IMR-90 (cell line): ENCODE measurements around the gene CHAF1B. TPM values are rescaled to one million over a fixed set of nuclear protein-coding genes. Genes with fewer than 3 reads are reported as not detected.
A peak's percentile ranks its signal among the peaks of the same experiment; 100 is the strongest.

Experiments used
- ATAC-seq: fragments of 200-7000 bp; cut with Tn5 transposase; 2 replicates; pipeline ENCODE4 v1.9.1; 2020; ENCODE audit warnings: low read depth, mild to moderate bottlenecking, moderate library complexity
- BruUV-seq: library from RNA; stranded (reverse); fragments of 400-500 nt; replicated peaks from 2 replicates; lab custom pipeline; 2021; lab: Mats Ljungman, UMichigan
- CTCF ChIA-PET: fragments of 300-600 bp; formaldehyde crosslinking; extraction: SDS; loops from one replicate; lab custom pipeline; 2021; ENCODE audit warnings: antibody characterized with exemption; lab: Yijun Ruan, JAX
- POLR2A ChIA-PET: fragments of 300-600 bp; sonication (Branson Sonifier 250); formaldehyde crosslinking; loops from one replicate; lab custom pipeline; 2022; ENCODE audit warnings: antibody characterized with exemption; ENCODE audit not compliant: unreplicated experiment; lab: Charles Lee
- DNase-seq: peaks from one replicate; pipeline ENCODE4 v3.0.0; 2013
- H2AFZ ChIP-seq: replicated peaks from 2 replicates; pipeline ENCODE3; 2013; ENCODE audit warnings: low read length, mild to moderate bottlenecking; ENCODE audit not compliant: poor library complexity
- H2AK5ac ChIP-seq: 2 replicates; pipeline ENCODE4 v1.6.1; 2013; ENCODE audit warnings: low read depth, low read length, inconsistent platforms
- H2AK9ac ChIP-seq: replicated peaks from 2 replicates; pipeline ENCODE3; 2013; ENCODE audit warnings: mild to moderate bottlenecking, low read depth, low read length, moderate library complexity; ENCODE audit not compliant: poor library complexity
- H2BK120ac ChIP-seq: 2 replicates; pipeline ENCODE4 v1.6.1; 2013; ENCODE audit warnings: low read depth, low read length, inconsistent platforms
- H2BK15ac ChIP-seq: 3 replicates; pipeline ENCODE4 v1.6.1; 2013; ENCODE audit warnings: low read depth, low read length, inconsistent platforms
- H2BK20ac ChIP-seq: 2 replicates; pipeline ENCODE4 v1.6.1; 2013; ENCODE audit warnings: low read depth, mild to moderate bottlenecking, inconsistent platforms, low read length, moderate library complexity
- H2BK5ac ChIP-seq: 2 replicates; pipeline ENCODE4 v1.6.1; 2013; ENCODE audit warnings: mild to moderate bottlenecking, low read depth, low read length, inconsistent platforms; ENCODE audit not compliant: poor library complexity, severe bottlenecking
- H3K14ac ChIP-seq: replicated peaks from 2 replicates; pipeline ENCODE4 v1.6.1; 2013; ENCODE audit warnings: low read depth, low read length, inconsistent platforms
- H3K18ac ChIP-seq: 2 replicates; pipeline ENCODE4 v1.6.1; 2013; ENCODE audit warnings: low read depth, low read length, control low read depth
- H3K23ac ChIP-seq: 2 replicates; pipeline ENCODE4 v1.6.1; 2013; ENCODE audit warnings: low read depth, low read length, inconsistent platforms
- H3K27ac ChIP-seq: 2 replicates; pipeline ENCODE4 v1.5.1; 2013; ENCODE audit warnings: mild to moderate bottlenecking, control low read depth, low read length; ENCODE audit not compliant: insufficient read depth
- H3K27me3 ChIP-seq: 2 replicates; pipeline ENCODE4 v1.6.1; 2013; ENCODE audit warnings: low read length; ENCODE audit not compliant: control insufficient read depth, insufficient read depth
- H3K36me3 ChIP-seq: 2 replicates; pipeline ENCODE4 v1.6.1; 2013; ENCODE audit warnings: low read length, mixed read lengths; ENCODE audit not compliant: control insufficient read depth, insufficient read depth
- H3K4ac ChIP-seq: 2 replicates; pipeline ENCODE4 v1.6.1; 2013; ENCODE audit warnings: low read depth, low read length, inconsistent platforms
- H3K4me1 ChIP-seq: 2 replicates; pipeline ENCODE4 v1.6.1; 2013; ENCODE audit warnings: low read length, mixed read lengths; ENCODE audit not compliant: control insufficient read depth, insufficient read depth
- H3K4me2 ChIP-seq: 2 replicates; pipeline ENCODE4 v1.6.1; 2013; ENCODE audit warnings: low read depth, mild to moderate bottlenecking, control low read depth, low read length, moderate library complexity
- H3K4me3 ChIP-seq: 2 replicates; pipeline ENCODE4 v1.5.1; 2013; ENCODE audit warnings: low read depth, mild to moderate bottlenecking, control low read depth, low read length, moderate library complexity; ENCODE audit not compliant: insufficient read depth
- H3K56ac ChIP-seq: 2 replicates; pipeline ENCODE4 v1.6.1; 2013; ENCODE audit warnings: low read length, inconsistent platforms; ENCODE audit not compliant: insufficient read depth; ENCODE audit errors: extremely low read depth
- H3K79me1 ChIP-seq, 2 experiments: 2 replicates each; pipeline ENCODE4 v1.6.1; 2013; ENCODE audit warnings: low read length in 2 of 2, inconsistent platforms in 1 of 2, low read depth in 1 of 2
- H3K9ac ChIP-seq: 2 replicates; pipeline ENCODE4 v1.6.1; 2013; ENCODE audit warnings: low read depth, low read length, control low read depth
- H3K9me1 ChIP-seq: 2 replicates; pipeline ENCODE4 v1.6.1; 2013; ENCODE audit warnings: low read length, inconsistent platforms; ENCODE audit not compliant: insufficient read depth
- H3K9me3 ChIP-seq: 2 replicates; pipeline ENCODE4 v1.6.1; 2013; ENCODE audit warnings: low read length; ENCODE audit not compliant: control insufficient read depth, insufficient read depth
- H4K20me1 ChIP-seq: 2 replicates; pipeline ENCODE4 v1.6.1; 2013; ENCODE audit warnings: low read length, inconsistent platforms; ENCODE audit not compliant: insufficient read depth
- H4K5ac ChIP-seq: 2 replicates; pipeline ENCODE4 v1.6.1; 2013; ENCODE audit warnings: mild to moderate bottlenecking, low read depth, low read length, control low read depth
- H4K8ac ChIP-seq, 2 experiments: 2 replicates each; pipeline ENCODE4 v1.6.1; 2013; ENCODE audit warnings: low read depth in 2 of 2, low read length in 2 of 2, control low read depth in 1 of 2, inconsistent platforms in 1 of 2
- H4K91ac ChIP-seq: 2 replicates; pipeline ENCODE4 v1.6.1; 2013; ENCODE audit warnings: low read depth, low read length, inconsistent platforms; ENCODE audit not compliant: insufficient read depth
- BHLHE40 ChIP-seq: fragments of 150-350 bp; IDR thresholded peaks from 2 replicates; pipeline ENCODE4 v1.6.1; 2016; ENCODE audit warnings: mild to moderate bottlenecking, low read depth, low read length
- CEBPB ChIP-seq: IDR thresholded peaks from 2 replicates; pipeline ENCODE4 v1.6.1; 2012; ENCODE audit warnings: low read depth, low read length, improper control_type of control experiment
- CHD1 ChIP-seq: IDR thresholded peaks from 2 replicates; pipeline ENCODE4 v1.6.1; 2012; ENCODE audit warnings: low read depth, low read length, improper control_type of control experiment
- FOS ChIP-seq: fragments of 150-350 bp; IDR thresholded peaks from 2 replicates; pipeline ENCODE4 v1.6.1; 2016; ENCODE audit warnings: low read depth, low read length
- MAFK ChIP-seq: IDR thresholded peaks from 2 replicates; pipeline ENCODE4 v1.6.1; 2012; ENCODE audit warnings: low read depth, low read length, improper control_type of control experiment
- MAZ ChIP-seq: IDR thresholded peaks from 2 replicates; pipeline ENCODE4 v1.6.1; 2012; ENCODE audit warnings: low read depth, mild to moderate bottlenecking, low read length, improper control_type of control experiment, moderate library complexity, borderline replicate concordance
- MXI1 ChIP-seq: IDR thresholded peaks from 2 replicates; pipeline ENCODE4 v1.6.1; 2012; ENCODE audit warnings: low read depth, mild to moderate bottlenecking, low read length, moderate library complexity, borderline replicate concordance
- NFE2L2 ChIP-seq: fragments of 150-350 bp; IDR thresholded peaks from 2 replicates; pipeline ENCODE4 v1.6.1; 2016; ENCODE audit warnings: low read depth, mild to moderate bottlenecking, low read length
- POLR2A ChIP-seq: IDR thresholded peaks from 2 replicates; pipeline ENCODE4 v1.6.1; 2012; ENCODE audit warnings: mild to moderate bottlenecking, low read depth, low read length
- RAD21 ChIP-seq: IDR thresholded peaks from 2 replicates; pipeline ENCODE4 v1.6.1; 2012; ENCODE audit warnings: low read length, improper control_type of control experiment
- RCOR1 ChIP-seq: IDR thresholded peaks from 2 replicates; pipeline ENCODE4 v1.6.1; 2012; ENCODE audit warnings: mild to moderate bottlenecking, low read length, improper control_type of control experiment; ENCODE audit not compliant: insufficient replicate concordance
- RFX5 ChIP-seq: IDR thresholded peaks from 2 replicates; pipeline ENCODE4 v1.8.0; 2012; ENCODE audit warnings: low read depth, mild to moderate bottlenecking, low read length, moderate library complexity
- SMC3 ChIP-seq: fragments of 150-350 bp; IDR thresholded peaks from 2 replicates; pipeline ENCODE4 v1.6.1; 2016; ENCODE audit warnings: low read depth, mild to moderate bottlenecking, antibody characterized with exemption, low read length, moderate library complexity
- WGBS, 2 experiments: methylation state at CpG; one replicate each; pipeline versions ENCODE4 v1.1.5 to v1.1.7; 2013; ENCODE audit warnings: missing lambda C conversion rate in 2 of 2; ENCODE audit not compliant: insufficient read length in 1 of 2; ENCODE audit errors: extremely low coverage in 2 of 2; 5-methylcytosine and 5-hydroxymethylcytosine counted together
- dilution Hi-C: fragments of 300-500 bp; cut with HindIII; formaldehyde crosslinking; loops from one replicate; pipeline ENCODE4 v1.14.3; 2018; ENCODE audit warnings: low sequenced_read_pairs; ENCODE audit not compliant: unreplicated experiment
- in situ Hi-C: fragments of 300-500 bp; cut with MboI; formaldehyde crosslinking; loops from 3 replicates; pipeline ENCODE4 v1.14.3; 2019; ENCODE audit warnings: low sequenced_read_pairs, inconsistent platforms, mixed read lengths
- intact Hi-C: fragments of 100-400 bp; cut with micrococcal nuclease; formaldehyde crosslinking; loops from 2 replicates; pipeline ENCODE4 v1.10.0; 2022
- polyA plus RNA-seq, 3 experiments: library from polyadenylated mRNA; depleted of rRNA; stranded (reverse); fragments of >200 nt; gene quantifications; 2 replicates each; pipeline ENCODE4 v1.2.3, GENCODE V29; 2012; ENCODE audit warnings: low replicate concordance in 1 of 3
- total RNA-seq: library from RNA; depleted of rRNA; stranded (reverse); fragments of >200 nt; gene quantifications from 2 replicates; pipeline ENCODE4 v1.2.3, GENCODE V29; 2012
- TF ChIP-seq, protein P1 (sequence below): fragments of 150-350 bp; IDR thresholded peaks from 2 replicates; pipeline ENCODE4 v1.6.1; 2016; ENCODE audit warnings: low read depth, mild to moderate bottlenecking, low read length, moderate library complexity, borderline replicate concordance
- TF ChIP-seq, protein P2 (sequence below): conservative IDR thresholded peaks from 2 replicates; pipeline ENCODE4 v1.5.1; 2012; ENCODE audit warnings: mild to moderate bottlenecking, low read depth, low read length, improper control_type of control experiment

Gene CHAF1B
- total and polyA plus RNA-seq, 2 of the 4 experiments (the other 2 are of a cell fraction): 4.5 to 6.4 TPM

DNA sequence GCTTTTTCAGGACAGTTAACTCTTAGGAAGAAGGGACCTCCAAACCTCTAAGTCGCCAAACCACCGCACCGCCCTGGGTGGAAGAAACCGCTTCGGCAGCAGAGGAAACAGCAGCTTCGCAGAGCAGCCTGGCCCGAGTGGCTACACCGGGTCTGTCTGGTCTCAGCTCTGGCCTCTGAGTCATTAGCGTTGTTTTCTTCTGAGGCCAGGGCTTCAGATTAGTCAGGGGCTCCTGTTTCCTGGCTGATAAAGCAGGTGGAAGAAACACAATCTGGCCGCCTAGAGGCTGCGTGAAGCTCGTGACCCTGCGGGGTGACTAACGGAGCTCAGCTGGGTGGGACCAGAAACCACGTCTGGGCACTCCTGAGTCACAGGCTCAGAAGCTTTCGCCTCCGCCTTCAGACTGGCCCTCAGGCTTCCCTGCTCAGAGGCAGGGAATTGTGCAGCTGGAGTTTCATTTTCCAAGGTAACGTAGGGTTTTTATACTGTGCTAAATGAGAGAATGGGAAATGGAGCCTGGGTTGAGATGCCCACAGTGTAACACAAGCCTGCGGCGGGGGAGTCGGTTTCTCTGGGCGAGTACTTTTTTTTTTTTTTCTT is 44.9 kb downstream of the CHAF1B start:
- H3K9me1 ChIP-seq: peaks cover 12% of the 10 kb centered on the region
- peak overlapping the region; percentile 98 for H2BK120ac ChIP-seq
- H2AK9ac ChIP-seq: peak overlapping the region; percentile 53
- peak overlapping the region; percentile 37 for H3K9ac ChIP-seq
- H3K4ac ChIP-seq: peak overlapping the region; percentile 92
- peak overlapping the region; percentile 88 to 91; a peak in 3 of 4 replicates for H4K8ac ChIP-seq
- peak overlapping the region; percentile 18; the same call in 1 of the 2 replicates for H3K4me3 ChIP-seq
- peak overlapping the region; percentile 97 for H2AK5ac ChIP-seq
- H3K56ac ChIP-seq: peak overlapping the region; percentile 84
- BruUV-seq: no TSS peak
- H4K20me1 ChIP-seq: no peaks in the 10 kb centered on the region
- no peaks in the 10 kb centered on the region for H3K9me3 ChIP-seq
- peak overlapping the region; percentile 62 for H3K4me2 ChIP-seq
- ChIA-PET POLR2A (no interaction called here), CTCF (no interaction called here)
- peak overlapping the region; percentile 90 for H2BK20ac ChIP-seq
- H3K23ac ChIP-seq: peak overlapping the region; percentile 88
- H2BK15ac ChIP-seq: peak overlapping the region; percentile 53; the same call in 1 of the 3 replicates
- intact Hi-C loops (no loop called here), dilution Hi-C loops (no loop called here), in situ Hi-C loops (no loop called here)
- 0% methylated on average over 4 of the region's 22 CpGs; no CpG with 5 or more reads in 1 of the 2 experiments for WGBS, 2 experiments
- peaks cover 18% of the 10 kb centered on the region for H3K4me1 ChIP-seq
- H3K27me3 ChIP-seq: no peaks in the 10 kb centered on the region
- H4K91ac ChIP-seq: peak overlapping the region; percentile 89
- H3K27ac ChIP-seq: peak overlapping the region; percentile 84
- peak overlapping the region; percentile 89 for H2BK5ac ChIP-seq
- DNase-seq (peak; percentile 100), ATAC-seq (peak; percentile 96)
- H4K5ac ChIP-seq: peak overlapping the region; percentile 66
- H3K79me1 ChIP-seq: peaks cover 3 to 8% of the 10 kb centered on the region in 2 experiments
- H3K18ac ChIP-seq: peak overlapping the region; percentile 65
- H2AFZ ChIP-seq: peak overlapping the region; percentile 84
- H3K36me3 ChIP-seq: no peaks in the 10 kb centered on the region
- peak overlapping the region; percentile 89 for H3K14ac ChIP-seq
- peak; percentile 90 for TF ChIP-seq POLR2A
- no peak for TF ChIP-seq CHD1
- TF ChIP-seq MXI1: 0 out of 2 replicates have a peak, but pooled peaks have one; percentile 23
- TF ChIP-seq MAFK: no peak
- peak; percentile 99 for TF ChIP-seq FOS
- peak; percentile 95 for TF ChIP-seq BHLHE40
- TF ChIP-seq SMC3: 0 out of 2 replicates have a peak, but pooled peaks have one; percentile 9
- TF ChIP-seq, protein P1, sequence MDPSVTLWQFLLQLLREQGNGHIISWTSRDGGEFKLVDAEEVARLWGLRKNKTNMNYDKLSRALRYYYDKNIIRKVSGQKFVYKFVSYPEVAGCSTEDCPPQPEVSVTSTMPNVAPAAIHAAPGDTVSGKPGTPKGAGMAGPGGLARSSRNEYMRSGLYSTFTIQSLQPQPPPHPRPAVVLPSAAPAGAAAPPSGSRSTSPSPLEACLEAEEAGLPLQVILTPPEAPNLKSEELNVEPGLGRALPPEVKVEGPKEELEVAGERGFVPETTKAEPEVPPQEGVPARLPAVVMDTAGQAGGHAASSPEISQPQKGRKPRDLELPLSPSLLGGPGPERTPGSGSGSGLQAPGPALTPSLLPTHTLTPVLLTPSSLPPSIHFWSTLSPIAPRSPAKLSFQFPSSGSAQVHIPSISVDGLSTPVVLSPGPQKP: no peak
- peak; percentile 94 for TF ChIP-seq RCOR1
- peak; percentile 7; the same call in 1 of the 2 replicates for TF ChIP-seq CEBPB
- TF ChIP-seq RFX5: no peak
- TF ChIP-seq, protein P2, sequence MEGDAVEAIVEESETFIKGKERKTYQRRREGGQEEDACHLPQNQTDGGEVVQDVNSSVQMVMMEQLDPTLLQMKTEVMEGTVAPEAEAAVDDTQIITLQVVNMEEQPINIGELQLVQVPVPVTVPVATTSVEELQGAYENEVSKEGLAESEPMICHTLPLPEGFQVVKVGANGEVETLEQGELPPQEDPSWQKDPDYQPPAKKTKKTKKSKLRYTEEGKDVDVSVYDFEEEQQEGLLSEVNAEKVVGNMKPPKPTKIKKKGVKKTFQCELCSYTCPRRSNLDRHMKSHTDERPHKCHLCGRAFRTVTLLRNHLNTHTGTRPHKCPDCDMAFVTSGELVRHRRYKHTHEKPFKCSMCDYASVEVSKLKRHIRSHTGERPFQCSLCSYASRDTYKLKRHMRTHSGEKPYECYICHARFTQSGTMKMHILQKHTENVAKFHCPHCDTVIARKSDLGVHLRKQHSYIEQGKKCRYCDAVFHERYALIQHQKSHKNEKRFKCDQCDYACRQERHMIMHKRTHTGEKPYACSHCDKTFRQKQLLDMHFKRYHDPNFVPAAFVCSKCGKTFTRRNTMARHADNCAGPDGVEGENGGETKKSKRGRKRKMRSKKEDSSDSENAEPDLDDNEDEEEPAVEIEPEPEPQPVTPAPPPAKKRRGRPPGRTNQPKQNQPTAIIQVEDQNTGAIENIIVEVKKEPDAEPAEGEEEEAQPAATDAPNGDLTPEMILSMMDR: no peak
- no peak for TF ChIP-seq MAZ
- TF ChIP-seq NFE2L2: 0 out of 2 replicates have a peak, but pooled peaks have one; percentile 18
- TF ChIP-seq RAD21: peak; percentile 8; the same call in 1 of the 2 replicates
